Temporal lobe (tissue), 2 donors: Measurements from ENCODE around the gene DMRTC1B. TPM values are rescaled to one million over a fixed set of nuclear protein-coding genes. Genes with fewer than 3 reads are reported as not detected.

ENCODE experiments used
- small RNA-seq: library from RNA; depleted of rRNA; stranded (forward); fragments of <200 nt; gene quantifications from one replicate; pipeline ENCODE3, GENCODE V24; 2014; ENCODE audit warnings: low replicate concordance
- total RNA-seq: library from RNA; depleted of rRNA; stranded (reverse); fragments of >200 nt; gene quantifications from one replicate; pipeline ENCODE4 v1.2.3, GENCODE V29; 2014

DMRTC1B gene
- total RNA-seq, 1 donor from 2014 or later, result 0.49 TPM

Small RNAs within 50 kb of the gene (small RNA-seq; reads per million reads assigned to genes)
- 0.24 reads per million for gene RNU1-112P

Other genes starting within 250 kb of the DMRTC1B start
- gene HDAC8, start 204.0 kb upstream of the DMRTC1B start, total RNA-seq, result 27.8 TPM
- gene PHKA1, start 62.6 kb upstream of the DMRTC1B start, total RNA-seq, result 2.7 TPM
- gene FAM236B, start 5.8 kb downstream of the DMRTC1B start, total RNA-seq, result not detected
- not detected for gene FAM236D, start 31.3 kb downstream of the DMRTC1B start, total RNA-seq
- not detected for gene FAM236C, start 135.7 kb downstream of the DMRTC1B start, total RNA-seq
- gene FAM236A, start 161.3 kb downstream of the DMRTC1B start, total RNA-seq, result not detected
- not detected for gene DMRTC1, start 166.9 kb downstream of the DMRTC1B start, total RNA-seq
- gene PABPC1L2B, start 226.0 kb downstream of the DMRTC1B start, total RNA-seq, result not detected